Testis (tissue), 3 donors: ENCODE data around the gene SETD2. TPM values are rescaled to one million over a fixed set of nuclear protein-coding genes. Genes with fewer than 3 reads are reported as not detected.
A peak's percentile ranks its signal among the peaks of the same experiment; 100 is the strongest.
"Not testable (repeated sequence)": the region's sequence is repeated elsewhere in the genome, so short reads cannot be mapped to it uniquely, and the experiment has no call there.

ENCODE experiments used
- DNase-seq: peaks from one replicate; pipeline ENCODE4 v3.0.0-alpha.2; 2019
- H3K27ac ChIP-seq, 2 donors: fragments of 200-600 bp; sonication (generic); one replicate each; pipeline ENCODE4 v1.5.1; 2019
- H3K27me3 ChIP-seq: fragments of 200-600 bp; sonication (generic); one replicate; pipeline ENCODE4 v1.5.1; 2019
- H3K36me3 ChIP-seq: fragments of 200-600 bp; sonication (generic); one replicate; pipeline ENCODE4 v1.5.1; 2017; ENCODE audit warnings: low read depth; ENCODE audit errors: missing control alignments
- H3K4me1 ChIP-seq: fragments of 200-600 bp; sonication (generic); one replicate; pipeline ENCODE4 v1.5.1; 2019
- H3K4me3 ChIP-seq, 2 donors: fragments of 200-600 bp; sonication (generic); one replicate each; pipeline ENCODE4 v1.5.1; 2017 to 2019
- H3K9me3 ChIP-seq: fragments of 200-600 bp; sonication (generic); one replicate; pipeline ENCODE4 v1.5.1; 2017
- CTCF ChIP-seq, 3 experiments: fragments of 450-650 bp in 2 of 3; fragments of 200-600 bp in 1 of 3; sonication (generic) in 1 of 3; IDR thresholded peaks; one replicate each; pipeline ENCODE4 v1.5.1; 2016 to 2019; ENCODE audit warnings: antibody characterized with exemption in 3 of 3, mild to moderate bottlenecking in 2 of 3, moderate library complexity in 1 of 3
- POLR2A ChIP-seq: fragments of 450-650 bp; IDR thresholded peaks from one replicate; pipeline ENCODE4 v1.6.1; 2017; ENCODE audit warnings: antibody characterized with exemption, mild to moderate bottlenecking, moderate library complexity
- WGBS, 2 donors: methylation state at CpG; one replicate each; pipeline ENCODE4 v1.1.5; 2018; 5-methylcytosine and 5-hydroxymethylcytosine counted together
- intact Hi-C: fragments of 100-400 bp; cut with DNase I; formaldehyde crosslinking; loops from one replicate; pipeline ENCODE4 v1.15.1; 2023; ENCODE audit warnings: low total_unique reads
- polyA plus RNA-seq: library from polyadenylated mRNA; stranded (reverse); fragments of 350-450 nt; fragmentation: Illumina TruSeq; extraction: RNeasy Lipid Tissue Mini Kit (QIAGEN cat#74804); gene quantifications from one replicate; pipeline ENCODE4 v1.2.3, GENCODE V29; 2014; ENCODE audit warnings: low read depth, low replicate concordance; ENCODE audit not compliant: insufficient read depth
- total RNA-seq, 2 donors: library from RNA; depleted of rRNA; stranded (reverse); fragments of >200 nt; gene quantifications; one replicate each; pipeline ENCODE4 v1.2.3, GENCODE V29; 2016

The SETD2 gene
- total and polyA plus RNA-seq, 3 donors from 2014 or later: 37.1 to 95.2 (median 76.7) TPM

GRCh38 chr3:47034868-47035489 is 128.9 kb downstream of the SETD2 start:
- WGBS, 2 donors: 51 to 81% methylated on average over 2 of the region's 2 CpGs
- H3K36me3 ChIP-seq: no peaks in the 10 kb centered on the region
- H3K4me1 ChIP-seq: peaks cover 5% of the 10 kb centered on the region
- no peak overlapping the region for H3K4me3 ChIP-seq
- no peak for TF ChIP-seq CTCF (IDR thresholded peaks at IDR 0.05)
- no peak for TF ChIP-seq POLR2A
- intact Hi-C loops: no loop called here
- H3K27me3 ChIP-seq: no peaks in the 10 kb centered on the region
- H3K27ac ChIP-seq: peak overlapping the region in 1 of 2 donors; percentile 26
- H3K9me3 ChIP-seq: no peaks in the 10 kb centered on the region
- DNase-seq: peak; percentile 54

- H3K27me3 ChIP-seq, H3K27ac ChIP-seq, H3K4me3 ChIP-seq, DNase-seq, H3K4me1 ChIP-seq, H3K36me3 ChIP-seq, intact Hi-C loops, H3K9me3 ChIP-seq: not testable (repeated sequence)
- 48 to 53% methylated on average over 4 of the region's 4 CpGs for WGBS, 2 donors
These were observed 132.9 kb downstream of the SETD2 start for GRCh38 chr3:47031041-47031440.

GRCh38 chr3:47028667-47029066 is 135.2 kb downstream of the SETD2 start:
- TF ChIP-seq POLR2A (no peak), CTCF (IDR thresholded peaks at IDR 0.05) (no peak)
- Histone ChIP-seq H3K4me3 (no peak overlapping the region), H3K9me3 (no peaks in the 10 kb centered on the region), H3K27ac (no peak overlapping the region), H3K36me3 (no peaks in the 10 kb centered on the region), H3K27me3 (no peaks in the 10 kb centered on the region), H3K4me1 (peaks cover 4% of the 10 kb centered on the region)
- 95 to 100% methylated on average over 1 of the region's 1 CpG for WGBS, 2 donors
- intact Hi-C loops: no loop called here
- DNase-seq: no peak

- no peaks in the 10 kb centered on the region for H3K27me3 ChIP-seq
- TF ChIP-seq POLR2A (no peak), CTCF (IDR thresholded peaks at IDR 0.05) (no peak)
- H3K36me3 ChIP-seq: no peaks in the 10 kb centered on the region
- H3K4me1 ChIP-seq: peaks cover 4% of the 10 kb centered on the region
- no peak overlapping the region for H3K27ac ChIP-seq
- intact Hi-C loops: no loop called here
- no peaks in the 10 kb centered on the region for H3K9me3 ChIP-seq
- WGBS, 2 donors: 59 to 87% methylated on average over 3 of the region's 3 CpGs
- DNase-seq: no peak
- H3K4me3 ChIP-seq: no peak overlapping the region
These were observed 135.8 kb downstream of the SETD2 start for GRCh38 chr3:47028146-47028545.

- DNase-seq, H3K9me3 ChIP-seq, H3K4me1 ChIP-seq, H3K27me3 ChIP-seq, H3K4me3 ChIP-seq, H3K27ac ChIP-seq, H3K36me3 ChIP-seq, intact Hi-C loops: not testable (repeated sequence)
- WGBS, 2 donors: 67 to 79% methylated on average over 1 of the region's 1 CpG
These were observed 137.5 kb downstream of the SETD2 start for GRCh38 chr3:47026432-47026831.

GRCh38 chr3:47024932-47025331 is 139.0 kb downstream of the SETD2 start:
- Histone ChIP-seq H3K9me3 (no peaks in the 10 kb centered on the region), H3K36me3 (no peaks in the 10 kb centered on the region), H3K4me3 (no peak overlapping the region), H3K27ac (no peak overlapping the region), H3K27me3 (no peaks in the 10 kb centered on the region), H3K4me1 (peaks cover 8% of the 10 kb centered on the region)
- TF ChIP-seq POLR2A: no peak
- intact Hi-C loops: no loop called here
- no peak for DNase-seq
